Measurements from ENCODE around the gene UBE2L6.

Gene UBE2L6

DNA sequence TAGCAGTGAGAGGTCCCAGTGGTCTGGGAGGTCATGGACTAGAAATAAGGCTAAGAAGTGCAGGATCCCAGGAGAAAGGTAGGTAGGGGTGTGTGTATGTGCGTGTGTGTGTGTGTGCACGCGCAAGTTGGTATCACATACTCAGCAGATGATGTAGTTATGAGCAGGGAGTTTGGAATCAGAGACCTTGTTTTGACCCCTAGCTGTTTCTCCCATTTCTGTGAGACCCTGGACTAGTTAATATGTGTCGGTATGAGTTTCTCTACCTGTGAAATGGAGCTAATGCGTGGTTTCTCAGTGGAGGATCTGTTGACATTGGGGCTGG lies 31.3 kb upstream of the UBE2L6 start:
- no peak for TF ChIP-seq CEBPB (IDR thresholded peaks at IDR 0.05)
- no peak for TF ChIP-seq EGR1 (IDR thresholded peaks at IDR 0.05)
- TF ChIP-seq, protein P1, sequence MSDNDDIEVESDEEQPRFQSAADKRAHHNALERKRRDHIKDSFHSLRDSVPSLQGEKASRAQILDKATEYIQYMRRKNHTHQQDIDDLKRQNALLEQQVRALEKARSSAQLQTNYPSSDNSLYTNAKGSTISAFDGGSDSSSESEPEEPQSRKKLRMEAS (IDR thresholded peaks at IDR 0.05), result no peak
- no peak for TF ChIP-seq TCF12 (IDR thresholded peaks at IDR 0.05; ENCODE audit: low read depth)
- no peak for TF ChIP-seq EP300 (IDR thresholded peaks at IDR 0.05; ENCODE audit: borderline replicate concordance)
- TF ChIP-seq, protein P2, sequence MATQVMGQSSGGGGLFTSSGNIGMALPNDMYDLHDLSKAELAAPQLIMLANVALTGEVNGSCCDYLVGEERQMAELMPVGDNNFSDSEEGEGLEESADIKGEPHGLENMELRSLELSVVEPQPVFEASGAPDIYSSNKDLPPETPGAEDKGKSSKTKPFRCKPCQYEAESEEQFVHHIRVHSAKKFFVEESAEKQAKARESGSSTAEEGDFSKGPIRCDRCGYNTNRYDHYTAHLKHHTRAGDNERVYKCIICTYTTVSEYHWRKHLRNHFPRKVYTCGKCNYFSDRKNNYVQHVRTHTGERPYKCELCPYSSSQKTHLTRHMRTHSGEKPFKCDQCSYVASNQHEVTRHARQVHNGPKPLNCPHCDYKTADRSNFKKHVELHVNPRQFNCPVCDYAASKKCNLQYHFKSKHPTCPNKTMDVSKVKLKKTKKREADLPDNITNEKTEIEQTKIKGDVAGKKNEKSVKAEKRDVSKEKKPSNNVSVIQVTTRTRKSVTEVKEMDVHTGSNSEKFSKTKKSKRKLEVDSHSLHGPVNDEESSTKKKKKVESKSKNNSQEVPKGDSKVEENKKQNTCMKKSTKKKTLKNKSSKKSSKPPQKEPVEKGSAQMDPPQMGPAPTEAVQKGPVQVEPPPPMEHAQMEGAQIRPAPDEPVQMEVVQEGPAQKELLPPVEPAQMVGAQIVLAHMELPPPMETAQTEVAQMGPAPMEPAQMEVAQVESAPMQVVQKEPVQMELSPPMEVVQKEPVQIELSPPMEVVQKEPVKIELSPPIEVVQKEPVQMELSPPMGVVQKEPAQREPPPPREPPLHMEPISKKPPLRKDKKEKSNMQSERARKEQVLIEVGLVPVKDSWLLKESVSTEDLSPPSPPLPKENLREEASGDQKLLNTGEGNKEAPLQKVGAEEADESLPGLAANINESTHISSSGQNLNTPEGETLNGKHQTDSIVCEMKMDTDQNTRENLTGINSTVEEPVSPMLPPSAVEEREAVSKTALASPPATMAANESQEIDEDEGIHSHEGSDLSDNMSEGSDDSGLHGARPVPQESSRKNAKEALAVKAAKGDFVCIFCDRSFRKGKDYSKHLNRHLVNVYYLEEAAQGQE (IDR thresholded peaks at IDR 0.05; ENCODE audit: low read depth), result no peak
- no peak for TF ChIP-seq FOXM1 (IDR thresholded peaks at IDR 0.05; ENCODE audit: borderline replicate concordance, low read depth)
- TF ChIP-seq YY1 (IDR thresholded peaks at IDR 0.05; ENCODE audit: low read depth), result no peak

DNA sequence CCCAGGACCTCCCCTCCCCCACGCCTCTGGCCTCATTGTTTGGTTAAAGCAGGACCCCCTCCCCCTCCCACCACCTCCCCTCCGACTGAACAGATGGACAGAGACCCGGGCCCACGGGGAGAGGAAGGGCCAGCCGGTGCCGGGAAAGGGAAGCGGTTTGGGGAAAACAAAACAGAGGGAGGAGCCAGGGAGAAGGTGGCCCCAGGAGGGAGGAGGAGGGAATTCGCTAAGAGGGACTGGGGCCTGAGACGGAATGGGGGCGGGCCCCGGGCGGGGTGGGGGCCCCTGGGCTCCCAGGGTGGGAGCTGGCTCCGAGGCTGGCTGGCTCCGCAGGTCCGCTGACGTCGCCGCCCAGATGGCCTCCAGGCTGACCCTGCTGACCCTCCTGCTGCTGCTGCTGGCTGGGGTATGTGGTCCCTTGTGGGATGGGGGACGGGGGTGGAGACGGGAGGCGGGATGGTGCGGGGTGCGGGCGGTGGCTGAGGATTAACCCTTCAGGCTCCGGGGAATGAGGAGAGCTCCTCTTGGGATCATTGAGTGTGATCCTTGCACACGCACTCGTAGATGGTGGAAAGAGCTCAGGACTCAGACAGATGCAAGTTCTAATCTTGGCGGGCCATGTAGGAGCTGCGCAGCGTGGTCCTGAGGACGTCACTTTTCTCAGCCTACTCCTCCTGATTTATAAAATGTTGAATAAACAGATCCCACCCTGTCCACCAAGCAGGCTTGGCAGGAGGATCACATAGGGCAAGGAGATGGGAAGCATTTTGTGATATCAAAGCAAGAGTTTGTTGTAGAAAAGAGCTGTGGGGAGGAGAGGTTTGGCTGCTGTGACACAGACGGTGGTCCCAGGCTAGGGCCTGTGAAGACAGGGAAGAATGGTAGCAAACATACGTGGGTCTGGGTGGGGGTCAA lies 30.7 kb upstream of the UBE2L6 start:
- TF ChIP-seq, protein P2 (IDR thresholded peaks at IDR 0.05; ENCODE audit: low read depth), result no peak
- TF ChIP-seq YY1 (IDR thresholded peaks at IDR 0.05; ENCODE audit: low read depth) (no peak), TAF1 (IDR thresholded peaks at IDR 0.05; ENCODE audit: low read depth) (no peak), TEAD4 (IDR thresholded peaks at IDR 0.05) (no peak), FOXM1 (IDR thresholded peaks at IDR 0.05; ENCODE audit: borderline replicate concordance, low read depth) (no peak), CEBPB (IDR thresholded peaks at IDR 0.05) (no peak), TCF12 (IDR thresholded peaks at IDR 0.05; ENCODE audit: low read depth) (no peak), ZBTB7A (IDR thresholded peaks at IDR 0.05; ENCODE audit: low read depth) (no peak), RAD21 (IDR thresholded peaks at IDR 0.05; ENCODE audit: low read depth) (no peak), NFIC (IDR thresholded peaks at IDR 0.05) (no peak)
- TF ChIP-seq, protein P3, sequence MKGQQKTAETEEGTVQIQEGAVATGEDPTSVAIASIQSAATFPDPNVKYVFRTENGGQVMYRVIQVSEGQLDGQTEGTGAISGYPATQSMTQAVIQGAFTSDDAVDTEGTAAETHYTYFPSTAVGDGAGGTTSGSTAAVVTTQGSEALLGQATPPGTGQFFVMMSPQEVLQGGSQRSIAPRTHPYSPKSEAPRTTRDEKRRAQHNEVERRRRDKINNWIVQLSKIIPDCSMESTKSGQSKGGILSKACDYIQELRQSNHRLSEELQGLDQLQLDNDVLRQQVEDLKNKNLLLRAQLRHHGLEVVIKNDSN (IDR thresholded peaks at IDR 0.05), result no peak
- TF ChIP-seq, protein P1 (IDR thresholded peaks at IDR 0.05), result no peak

DNA sequence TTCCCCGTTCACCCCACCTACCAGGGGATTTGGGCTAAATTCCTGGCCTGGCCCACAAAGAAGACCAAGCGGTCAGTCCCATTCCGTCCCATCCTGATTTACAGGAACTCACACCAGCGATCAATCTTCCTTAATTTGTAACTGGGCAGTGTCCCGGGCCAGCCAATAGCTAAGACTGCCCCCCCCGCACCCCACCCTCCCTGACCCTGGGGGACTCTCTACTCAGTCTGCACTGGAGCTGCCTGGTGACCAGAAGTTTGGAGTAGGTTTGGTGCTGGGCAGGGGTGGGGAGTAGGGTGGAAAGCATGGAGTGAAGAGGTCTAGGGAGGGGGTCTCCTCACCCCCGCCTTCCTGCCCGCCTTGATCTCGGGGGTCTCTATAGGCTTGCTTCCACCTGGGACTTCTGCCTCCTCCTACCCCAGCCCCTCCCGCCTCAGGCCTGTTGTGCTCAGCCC lies 30.0 kb upstream of the UBE2L6 start, which contains the start of gene SERPING1:
TSS of gene SERPING1 (plus strand) at position 225 of the 455 bp plus-strand sequence. CDS start 586 bp downstream, outside the sequence.
- TF ChIP-seq EP300 (IDR thresholded peaks at IDR 0.05; ENCODE audit: borderline replicate concordance), result no peak
- TF ChIP-seq TAF1 (IDR thresholded peaks at IDR 0.05; ENCODE audit: low read depth), result no peak
- TF ChIP-seq, protein P1 (IDR thresholded peaks at IDR 0.05), result no peak
- TF ChIP-seq, protein P3 (IDR thresholded peaks at IDR 0.05), result no peak
- no peak for TF ChIP-seq TEAD4 (IDR thresholded peaks at IDR 0.05)
- no peak for TF ChIP-seq EGR1 (IDR thresholded peaks at IDR 0.05)
- no peak for TF ChIP-seq RAD21 (IDR thresholded peaks at IDR 0.05; ENCODE audit: low read depth)
- no peak for TF ChIP-seq YY1 (IDR thresholded peaks at IDR 0.05; ENCODE audit: low read depth)
- no peak for TF ChIP-seq CEBPB (IDR thresholded peaks at IDR 0.05)
- no peak for TF ChIP-seq NFIC (IDR thresholded peaks at IDR 0.05)
- TF ChIP-seq, protein P2 (IDR thresholded peaks at IDR 0.05; ENCODE audit: low read depth), result no peak
- TF ChIP-seq CREB1 (IDR thresholded peaks at IDR 0.05; ENCODE audit: low read depth), result no peak
- no peak for TF ChIP-seq TCF12 (IDR thresholded peaks at IDR 0.05; ENCODE audit: low read depth)
- TF ChIP-seq ZBTB7A (IDR thresholded peaks at IDR 0.05; ENCODE audit: low read depth), result no peak
- no peak for TF ChIP-seq FOXM1 (IDR thresholded peaks at IDR 0.05; ENCODE audit: borderline replicate concordance, low read depth)
